ENCODE measurements around the gene TMEM271.

TMEM271 gene

DNA sequence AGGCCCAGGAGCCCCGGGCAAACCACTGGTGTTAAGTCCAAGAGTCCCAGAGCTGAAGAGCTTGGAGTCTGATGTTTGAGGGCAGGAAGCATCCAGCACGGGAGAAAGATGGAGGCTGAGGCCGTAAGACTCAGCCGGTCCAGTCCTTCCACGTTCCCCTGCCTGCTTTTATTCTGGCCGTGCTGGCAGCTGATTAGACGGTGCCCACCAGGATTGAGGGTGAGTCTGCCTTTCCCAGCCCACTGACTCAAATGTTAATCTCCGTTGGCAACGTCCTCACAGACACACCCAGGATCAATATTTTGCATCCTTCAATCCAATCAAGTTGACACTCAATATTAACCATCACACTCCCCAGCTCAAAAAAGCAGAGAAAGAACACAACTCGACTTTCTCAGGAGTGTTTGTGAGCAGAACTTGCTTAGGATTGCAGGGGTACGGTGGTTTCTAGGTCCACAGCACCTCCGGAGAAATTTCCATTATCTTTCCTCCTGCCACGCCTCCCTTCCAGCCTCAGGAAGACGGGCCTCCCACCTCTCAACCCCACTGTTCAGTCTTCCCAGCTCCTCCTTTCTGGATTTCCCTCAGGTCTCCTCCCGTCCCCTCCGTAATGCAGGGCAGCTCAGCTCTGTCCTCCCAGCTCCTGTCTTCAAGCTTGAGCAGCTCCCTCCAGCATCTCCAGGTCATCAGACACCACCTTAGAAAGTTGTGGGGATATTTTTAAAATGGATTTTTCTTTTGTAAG, 13.3 kb upstream of the TMEM271 start:
- Histone ChIP-seq H3F3A (ENCODE audit: insufficient read depth, low read length) (no peaks in the 10 kb centered on the region), H3K27ac (ENCODE audit: low read depth, low read length, poor library complexity, severe bottlenecking) (no peak overlapping the region), H4K20me1 (ENCODE audit: insufficient read depth, low read length) (no peaks in the 10 kb centered on the region), H3K4me3 (ENCODE audit: low read depth, low read length, poor library complexity, severe bottlenecking) (no peak overlapping the region), H3K36me3 (ENCODE audit: insufficient read depth, low read length) (no peaks in the 10 kb centered on the region), H3K4me2 (ENCODE audit: low read length) (no peak overlapping the region), H3K9me2 (ENCODE audit: low read depth, low read length) (no peaks in the 10 kb centered on the region), H3K27me3 (ENCODE audit: insufficient read depth, low read length) (no peaks in the 10 kb centered on the region), H3K9ac (ENCODE audit: low read length) (no peak overlapping the region), H3K79me2 (ENCODE audit: insufficient read depth, low read length) (no peaks in the 10 kb centered on the region), H2AFZ (ENCODE audit: low read length) (no peak overlapping the region), H3K9me3 (ENCODE audit: low read length) (no peaks in the 10 kb centered on the region), H3K4me1 (ENCODE audit: insufficient read depth, low read length, severe bottlenecking) (no peaks in the 10 kb centered on the region)
- TF ChIP-seq, protein P1, sequence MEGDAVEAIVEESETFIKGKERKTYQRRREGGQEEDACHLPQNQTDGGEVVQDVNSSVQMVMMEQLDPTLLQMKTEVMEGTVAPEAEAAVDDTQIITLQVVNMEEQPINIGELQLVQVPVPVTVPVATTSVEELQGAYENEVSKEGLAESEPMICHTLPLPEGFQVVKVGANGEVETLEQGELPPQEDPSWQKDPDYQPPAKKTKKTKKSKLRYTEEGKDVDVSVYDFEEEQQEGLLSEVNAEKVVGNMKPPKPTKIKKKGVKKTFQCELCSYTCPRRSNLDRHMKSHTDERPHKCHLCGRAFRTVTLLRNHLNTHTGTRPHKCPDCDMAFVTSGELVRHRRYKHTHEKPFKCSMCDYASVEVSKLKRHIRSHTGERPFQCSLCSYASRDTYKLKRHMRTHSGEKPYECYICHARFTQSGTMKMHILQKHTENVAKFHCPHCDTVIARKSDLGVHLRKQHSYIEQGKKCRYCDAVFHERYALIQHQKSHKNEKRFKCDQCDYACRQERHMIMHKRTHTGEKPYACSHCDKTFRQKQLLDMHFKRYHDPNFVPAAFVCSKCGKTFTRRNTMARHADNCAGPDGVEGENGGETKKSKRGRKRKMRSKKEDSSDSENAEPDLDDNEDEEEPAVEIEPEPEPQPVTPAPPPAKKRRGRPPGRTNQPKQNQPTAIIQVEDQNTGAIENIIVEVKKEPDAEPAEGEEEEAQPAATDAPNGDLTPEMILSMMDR (IDR thresholded peaks at IDR 0.05; ENCODE audit: low read length) = no peak
- TF ChIP-seq EZH2 (IDR thresholded peaks at IDR 0.05; ENCODE audit: borderline replicate concordance, low read length) = no peak

DNA sequence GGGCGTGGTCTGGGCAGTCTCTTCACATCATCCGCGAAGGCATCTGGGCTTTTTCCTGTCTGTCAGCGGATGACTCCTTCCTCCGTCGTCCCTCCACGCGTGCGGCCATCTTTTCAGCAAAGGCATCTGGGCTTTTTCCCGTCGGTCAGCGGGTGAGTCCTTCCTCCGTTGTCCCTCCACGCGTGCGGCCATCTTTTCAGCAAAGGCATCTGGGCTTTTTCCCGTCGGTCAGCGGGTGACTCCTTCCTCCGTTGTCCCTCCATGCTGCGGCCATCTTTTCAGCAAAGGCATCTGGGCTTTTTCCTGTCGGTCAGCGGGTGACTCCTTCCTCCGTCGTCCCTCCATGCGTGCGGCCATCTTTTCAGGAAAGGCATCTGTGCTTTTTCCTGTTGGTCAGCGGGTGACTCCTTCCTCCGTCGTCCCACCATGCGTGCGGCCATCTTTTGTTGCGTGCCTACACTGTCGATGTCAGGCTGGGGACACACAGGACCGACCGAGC, 12.3 kb upstream of the TMEM271 start:
- Histone ChIP-seq H3K27me3 (ENCODE audit: insufficient read depth, low read length) (no peaks in the 10 kb centered on the region), H3K4me1 (ENCODE audit: insufficient read depth, low read length, severe bottlenecking) (no peaks in the 10 kb centered on the region), H3K4me2 (ENCODE audit: low read length) (no peak overlapping the region), H3K79me2 (ENCODE audit: insufficient read depth, low read length) (no peaks in the 10 kb centered on the region), H4K20me1 (ENCODE audit: insufficient read depth, low read length) (no peaks in the 10 kb centered on the region), H2AFZ (ENCODE audit: low read length) (no peak overlapping the region), H3K27ac (ENCODE audit: low read depth, low read length, poor library complexity, severe bottlenecking) (no peak overlapping the region), H3K9me3 (ENCODE audit: low read length) (no peaks in the 10 kb centered on the region), H3K9me2 (ENCODE audit: low read depth, low read length) (no peaks in the 10 kb centered on the region), H3F3A (ENCODE audit: insufficient read depth, low read length) (no peaks in the 10 kb centered on the region), H3K4me3 (ENCODE audit: low read depth, low read length, poor library complexity, severe bottlenecking) (no peak overlapping the region), H3K9ac (ENCODE audit: low read length) (no peak overlapping the region), H3K36me3 (ENCODE audit: insufficient read depth, low read length) (no peaks in the 10 kb centered on the region)
- TF ChIP-seq, protein P1 (IDR thresholded peaks at IDR 0.05; ENCODE audit: low read length) = no peak
- no peak for TF ChIP-seq EZH2 (IDR thresholded peaks at IDR 0.05; ENCODE audit: borderline replicate concordance, low read length)

DNA sequence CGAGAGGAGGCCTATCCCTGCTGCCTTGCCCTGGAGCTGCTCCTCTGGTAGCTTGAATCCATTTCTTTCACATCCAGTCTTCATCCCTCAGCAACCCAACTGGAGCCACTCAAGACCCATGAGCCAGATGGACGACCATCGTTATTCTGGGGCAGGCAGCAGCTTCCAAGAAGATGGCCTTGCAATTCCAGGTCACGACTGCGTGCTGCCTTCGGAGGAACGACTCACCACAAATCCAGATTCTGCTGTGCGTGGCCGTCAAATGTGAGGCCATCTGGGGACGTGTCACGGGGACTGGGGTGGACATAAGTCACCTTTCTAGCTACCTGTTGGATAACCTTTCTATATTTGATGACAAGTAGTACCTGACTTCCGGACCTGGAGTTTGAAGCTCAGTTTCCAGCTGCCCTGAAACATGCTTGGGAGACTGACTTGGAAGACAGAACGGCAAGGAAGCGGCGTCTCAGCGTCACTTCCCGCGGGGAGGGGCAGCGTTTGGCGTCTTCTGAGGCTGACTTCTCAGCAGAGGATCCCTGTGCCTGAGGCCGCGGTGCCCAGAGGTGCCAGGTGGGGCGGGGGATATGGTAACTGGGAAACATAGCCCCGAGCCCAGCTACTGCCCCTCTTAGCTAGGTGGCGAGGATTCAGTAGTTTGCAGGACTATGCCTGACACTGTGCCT, 11.7 kb upstream of the TMEM271 start:
- Histone ChIP-seq H3K36me3 (ENCODE audit: insufficient read depth, low read length) (no peaks in the 10 kb centered on the region), H3F3A (ENCODE audit: insufficient read depth, low read length) (no peaks in the 10 kb centered on the region), H3K27ac (ENCODE audit: low read depth, low read length, poor library complexity, severe bottlenecking) (no peak overlapping the region), H3K4me2 (ENCODE audit: low read length) (no peak overlapping the region), H3K9me2 (ENCODE audit: low read depth, low read length) (no peaks in the 10 kb centered on the region), H3K9me3 (ENCODE audit: low read length) (no peaks in the 10 kb centered on the region), H3K4me1 (ENCODE audit: insufficient read depth, low read length, severe bottlenecking) (no peaks in the 10 kb centered on the region), H3K4me3 (ENCODE audit: low read depth, low read length, poor library complexity, severe bottlenecking) (no peak overlapping the region), H4K20me1 (ENCODE audit: insufficient read depth, low read length) (no peaks in the 10 kb centered on the region), H2AFZ (ENCODE audit: low read length) (no peak overlapping the region), H3K27me3 (ENCODE audit: insufficient read depth, low read length) (no peaks in the 10 kb centered on the region), H3K9ac (ENCODE audit: low read length) (no peak overlapping the region), H3K79me2 (ENCODE audit: insufficient read depth, low read length) (no peaks in the 10 kb centered on the region)
- no peak for TF ChIP-seq EZH2 (IDR thresholded peaks at IDR 0.05; ENCODE audit: borderline replicate concordance, low read length)
- TF ChIP-seq, protein P1 (IDR thresholded peaks at IDR 0.05; ENCODE audit: low read length) = no peak
